Adipose tissue (tissue), 3 donors: ENCODE results near the gene FXYD5. TPM values are rescaled to one million over a fixed set of nuclear protein-coding genes. Genes with fewer than 3 reads are reported as not detected.
"Not testable (repeated sequence)": the region's sequence is repeated elsewhere in the genome, so short reads cannot be mapped to it uniquely, and the experiment has no call there.

Source experiments
- H3K27ac ChIP-seq: one replicate; pipeline ENCODE4 v1.5.1; 2013; ENCODE audit warnings: low read depth, low read length
- WGBS, 3 donors: extraction: QIAGEN DNeasy Blood & Tissue Kit; methylation state at CpG; one replicate each; pipeline ENCODE4 v1.1.7; 2013; 5-methylcytosine and 5-hydroxymethylcytosine counted together
- polyA plus RNA-seq, 3 donors: library from polyadenylated mRNA; stranded (reverse); fragments of 200-250 nt; gene quantifications; one replicate each; pipeline ENCODE4 v1.2.3, GENCODE V29; 2013
- donor health status: healthy with polysubstance abuse.
- donor health status: Bipolar disorder and iron deficiency.
- donor health status: healthy.

The FXYD5 gene
- polyA plus RNA-seq, 3 donors, result 16.0 to 167 (median 93.9) TPM

- WGBS, 3 donors, result 78 to 83% (median 78%) methylated on average over 6 of the region's 6 CpGs
- H3K27ac ChIP-seq, result not testable (repeated sequence)
Measured at GRCh38 chr19:35196861-35197260, 42.3 kb downstream of the FXYD5 start.

GRCh38 chr19:35199481-35199880 lies 44.9 kb downstream of the FXYD5 start:
- no peak overlapping the region for H3K27ac ChIP-seq
- 57 to 80% (median 64%) methylated on average over 2 of the region's 2 CpGs for WGBS, 3 donors

DNA sequence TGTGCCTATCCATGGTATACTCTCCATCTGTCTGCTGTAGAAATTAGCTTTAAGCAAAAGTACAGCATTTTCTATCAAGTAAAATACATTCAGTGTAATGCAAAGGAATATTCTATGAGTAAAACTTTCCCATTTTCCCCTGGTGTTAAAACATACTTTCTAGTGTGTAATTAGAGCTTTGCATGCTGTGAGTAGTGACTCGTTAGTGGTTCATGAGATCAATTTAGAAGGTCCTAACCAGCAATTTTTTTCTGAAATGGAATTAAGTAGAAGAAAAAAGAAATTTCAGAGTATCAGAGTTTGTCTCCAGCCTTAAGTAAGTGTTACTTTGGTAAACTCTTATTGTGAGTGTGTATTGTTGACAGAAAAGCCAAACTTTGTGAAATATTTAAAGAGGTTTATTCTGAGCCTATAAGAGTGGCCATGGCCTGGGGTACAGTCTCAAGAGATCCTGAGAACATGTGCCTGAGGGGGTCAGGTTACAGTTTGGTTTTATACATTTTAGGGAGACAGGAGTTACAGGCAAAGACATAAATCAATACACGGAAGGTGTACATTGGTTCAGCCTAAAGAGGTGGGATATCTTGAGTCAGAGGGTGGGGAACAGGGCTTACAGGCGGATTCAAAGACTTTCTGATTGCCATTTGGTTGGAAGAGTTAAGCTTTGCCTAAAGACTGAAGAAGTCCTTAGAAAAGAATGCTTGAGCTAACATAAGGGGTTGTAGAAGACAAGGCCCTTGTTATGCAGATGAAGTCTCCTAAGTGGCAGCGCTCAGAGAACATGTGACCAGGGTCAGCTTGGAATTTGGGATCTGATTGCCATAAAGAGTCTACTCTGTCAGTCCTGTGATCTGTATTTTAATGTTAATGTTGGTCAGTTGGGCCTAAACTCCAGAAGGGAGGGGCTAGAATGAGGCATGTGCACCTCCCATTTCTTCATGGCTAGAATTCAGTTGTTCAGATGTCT lies 48.5 kb downstream of the FXYD5 start:
- 87 to 91% (median 90%) methylated on average over 4 of the region's 4 CpGs for WGBS, 3 donors
- no peak overlapping the region for H3K27ac ChIP-seq

DNA sequence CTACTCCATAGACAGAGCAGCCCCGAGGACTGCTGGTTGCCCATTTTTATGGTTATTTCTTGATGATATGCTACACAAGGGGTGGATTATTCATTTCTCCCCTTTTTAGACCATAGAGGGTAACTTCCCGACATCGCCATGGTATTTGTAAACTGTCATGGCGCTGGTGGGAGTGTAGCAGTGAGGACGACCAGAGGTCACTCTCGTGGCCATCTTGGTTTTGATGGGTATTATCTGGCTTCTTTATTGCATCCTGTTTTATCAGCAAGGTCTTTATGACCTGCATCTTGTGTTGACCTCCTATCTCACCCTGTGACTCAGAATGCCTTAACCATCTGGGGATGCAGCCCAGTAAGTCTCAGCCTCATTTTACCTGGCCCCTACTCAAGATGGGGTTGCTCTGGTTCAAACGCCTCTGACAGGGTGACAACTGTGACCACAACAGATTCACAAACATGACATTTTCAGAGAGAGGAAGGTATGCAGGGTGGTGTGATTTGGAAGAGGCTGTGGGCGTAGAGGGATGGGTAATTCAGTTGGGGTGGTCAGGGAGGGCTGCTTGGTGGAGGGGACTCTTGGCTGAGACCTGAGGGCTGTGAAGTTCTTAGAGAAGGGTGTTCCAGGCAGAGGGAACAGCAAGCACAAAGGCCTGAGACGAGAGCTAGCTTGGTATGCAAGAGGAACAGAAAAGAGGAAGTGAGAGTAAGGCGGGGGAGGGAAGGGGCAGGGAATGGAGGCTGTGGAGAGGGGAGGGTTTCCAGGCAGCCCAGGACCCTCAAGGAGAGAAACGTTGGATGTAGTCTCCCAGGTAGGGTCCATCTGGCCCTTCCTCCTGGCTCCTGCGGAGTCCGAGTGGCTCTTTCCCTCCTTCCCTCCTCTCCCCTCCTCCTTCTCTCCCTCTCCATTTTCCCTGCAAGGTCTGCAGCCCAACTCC lies 50.5 kb downstream of the FXYD5 start:
- no peak overlapping the region for H3K27ac ChIP-seq
- WGBS, 3 donors, result 63 to 71% (median 65%) methylated on average over 13 of the region's 13 CpGs

DNA sequence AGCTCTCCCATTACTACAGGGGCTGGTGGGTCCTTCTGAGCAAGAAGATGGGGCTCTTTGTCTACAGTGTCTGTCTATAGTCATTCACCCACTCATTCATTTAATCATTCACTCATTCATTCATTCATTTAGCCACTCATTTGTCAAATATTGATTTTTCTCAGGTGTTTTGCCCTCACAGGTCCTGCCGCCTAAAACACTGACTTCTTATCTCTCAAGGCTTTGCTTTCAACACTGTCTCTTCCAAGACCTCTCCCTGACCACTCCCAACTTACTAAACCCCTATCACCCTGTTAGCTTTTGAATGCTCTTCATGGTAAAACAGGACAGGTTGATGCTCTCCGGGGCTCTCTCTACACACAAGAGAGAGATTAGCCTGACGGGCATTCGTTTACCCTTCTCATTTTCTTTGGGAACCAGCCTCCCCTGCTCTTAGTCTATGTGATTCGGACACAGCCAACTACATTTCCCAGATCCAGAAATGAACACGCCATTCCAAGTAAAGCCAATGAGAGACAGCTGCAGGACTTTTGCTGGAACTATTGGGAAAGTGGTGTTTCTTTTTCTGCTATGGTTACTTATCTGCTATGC lies 51.3 kb downstream of the FXYD5 start:
- H3K27ac ChIP-seq, result no peak overlapping the region
- 32 to 81% (median 77%) methylated on average over 6 of the region's 6 CpGs for WGBS, 3 donors

GRCh38 chr19:35206379-35206778 lies 51.8 kb downstream of the FXYD5 start:
- H3K27ac ChIP-seq, result no peak overlapping the region
- 43 to 66% (median 54%) methylated on average over 5 of the region's 5 CpGs for WGBS, 3 donors

- H3K27ac ChIP-seq, result no peak overlapping the region
- 92 to 94% (median 93%) methylated on average over 1 of the region's 1 CpG for WGBS, 3 donors
Measured at GRCh38 chr19:35206855-35207254, 52.3 kb downstream of the FXYD5 start.

DNA sequence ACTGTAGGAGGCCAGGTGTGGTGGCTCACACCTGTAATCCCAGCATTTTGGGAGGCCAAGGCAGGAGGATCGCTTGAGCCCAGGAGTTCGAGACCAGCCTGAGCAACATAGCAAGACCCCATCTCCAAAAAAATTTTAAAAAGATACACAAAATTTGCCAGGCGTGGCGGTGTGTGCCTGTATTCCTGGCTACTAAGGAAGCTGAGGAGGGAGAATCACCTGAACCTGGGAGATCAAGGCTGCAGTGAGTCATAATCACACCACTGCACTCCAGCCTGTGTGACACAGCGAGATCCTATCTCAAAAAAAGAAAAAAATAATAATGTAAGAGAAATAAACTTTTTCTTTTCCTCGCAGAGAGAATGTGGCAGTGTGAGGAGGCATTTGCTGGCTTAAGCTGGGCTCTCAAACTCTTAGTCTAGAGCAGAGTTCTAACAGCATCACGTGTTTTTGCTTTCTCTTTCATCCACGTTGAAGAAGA lies 52.9 kb downstream of the FXYD5 start:
- H3K27ac ChIP-seq, result no peak overlapping the region
- WGBS, 3 donors, result 83 to 93% (median 84%) methylated on average over 8 of the region's 8 CpGs

- no peak overlapping the region for H3K27ac ChIP-seq
- WGBS, 3 donors, result 82 to 93% (median 87%) methylated on average over 8 of the region's 8 CpGs
Measured at GRCh38 chr19:35208121-35208520, 53.6 kb downstream of the FXYD5 start.

DNA sequence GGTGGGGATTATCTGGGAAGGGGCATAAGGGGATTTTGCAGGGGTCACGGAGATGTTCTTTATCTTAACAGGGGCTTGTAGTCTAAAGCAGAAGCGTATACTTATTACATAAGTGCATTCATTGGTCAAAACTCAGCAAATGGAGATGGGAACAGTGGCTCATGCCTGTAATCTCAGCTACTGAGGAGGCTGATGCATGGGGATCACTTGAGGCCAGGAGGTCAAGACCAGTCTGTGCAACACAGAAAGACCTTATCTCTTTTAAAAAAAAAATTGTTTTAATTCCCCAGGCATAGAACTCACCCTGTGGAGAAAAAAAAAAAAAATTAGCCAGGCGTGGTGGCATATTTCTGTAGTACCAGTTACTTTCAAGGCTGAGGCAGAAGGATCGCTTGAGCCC lies 55.1 kb downstream of the FXYD5 start:
- no peak overlapping the region for H3K27ac ChIP-seq
- WGBS, 3 donors, result 80 to 89% (median 83%) methylated on average over 4 of the region's 4 CpGs

DNA sequence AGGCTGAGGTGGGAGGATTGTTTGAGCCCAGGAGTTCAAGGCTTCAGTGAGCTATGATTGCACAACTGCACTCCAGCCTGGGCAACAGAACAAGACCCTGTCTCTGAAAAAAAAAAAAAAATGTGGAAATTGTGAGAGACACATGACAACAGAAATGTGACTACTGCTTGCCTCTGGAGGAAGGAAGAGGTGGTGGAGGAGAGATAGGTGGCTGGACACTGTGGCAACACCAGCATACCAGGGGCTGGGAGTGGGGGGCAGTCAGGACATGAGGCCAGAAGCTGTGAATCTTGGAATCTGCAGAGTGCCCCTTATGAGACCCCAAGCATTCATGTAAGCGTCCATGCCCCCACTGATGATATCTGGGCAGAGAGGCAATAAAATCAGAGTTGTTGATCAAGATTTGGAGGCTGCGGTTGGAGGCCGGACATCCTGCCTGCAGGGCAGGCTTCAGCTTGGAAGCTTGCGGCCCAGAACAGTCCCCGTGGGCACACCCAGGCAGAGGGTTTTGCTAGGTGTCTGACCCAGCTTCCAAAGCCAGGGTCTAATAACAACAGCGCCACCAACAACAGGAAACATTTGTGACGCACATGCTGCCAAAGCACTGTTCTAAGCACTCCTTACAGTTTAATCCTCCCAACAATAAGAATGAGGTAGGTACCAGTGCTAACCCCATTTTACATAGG lies 57.2 kb downstream of the FXYD5 start:
- no peak overlapping the region for H3K27ac ChIP-seq

DNA sequence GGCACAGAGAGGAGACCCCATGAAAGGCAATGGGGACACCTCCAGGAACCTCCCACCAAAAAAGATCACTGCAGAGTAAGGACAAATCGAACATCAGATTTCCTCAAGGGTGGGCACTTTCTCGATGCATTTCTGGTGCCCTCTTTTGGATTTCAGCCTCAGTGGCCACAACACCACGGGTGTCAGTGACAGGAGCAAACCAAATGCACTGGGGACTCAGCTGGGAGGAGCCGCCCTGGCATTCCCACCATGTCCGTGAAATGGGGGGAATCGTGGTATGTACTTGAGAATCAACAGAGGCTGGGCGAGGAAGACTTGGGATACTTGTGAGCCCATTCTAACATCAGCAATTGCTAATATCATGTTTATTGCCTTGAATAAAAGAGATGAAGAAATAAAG lies 57.7 kb downstream of the FXYD5 start:
- 53 to 73% (median 59%) methylated on average over 7 of the region's 7 CpGs for WGBS, 3 donors
- H3K27ac ChIP-seq, result no peak overlapping the region

More for the DNA sequence above, 57.2 kb downstream of the FXYD5 start:
- 43 to 81% (median 47%) methylated on average over 7 of the region's 7 CpGs for WGBS, 3 donors

- 18 to 29% (median 18%) methylated on average over 21 of the region's 21 CpGs for WGBS, 3 donors
- no peak overlapping the region for H3K27ac ChIP-seq
Measured at GRCh38 chr19:35213663-35214632, 59.4 kb downstream of the FXYD5 start.

DNA sequence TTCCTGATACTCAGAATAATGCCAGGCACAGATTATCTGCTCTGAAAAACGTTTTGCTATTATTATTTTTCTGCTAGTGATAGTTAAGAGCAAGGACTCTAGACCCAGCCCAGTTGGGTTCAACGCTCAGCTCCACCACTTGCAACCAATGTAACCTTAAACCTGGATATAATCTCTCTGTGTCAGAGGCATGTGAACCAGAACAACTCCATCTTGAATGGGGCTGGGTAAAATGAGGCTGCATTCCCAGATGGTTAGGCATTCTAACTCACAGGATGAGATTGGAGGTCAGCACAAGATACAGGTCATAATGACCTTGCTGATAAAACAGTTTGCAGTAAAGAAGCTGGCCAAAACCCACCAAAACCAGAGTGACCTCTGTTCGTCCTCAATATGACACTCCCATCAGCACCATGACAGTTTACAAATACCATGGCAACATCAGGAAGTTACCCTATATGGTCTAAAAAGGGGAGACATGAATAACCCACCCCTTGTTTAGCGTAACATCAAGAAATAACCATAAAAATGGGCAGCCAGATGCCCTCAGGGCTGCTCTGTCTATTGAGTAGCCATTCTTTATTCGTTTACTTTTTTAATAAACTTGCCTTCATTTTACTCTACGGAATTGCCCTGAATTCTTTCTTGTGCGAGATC lies 60.4 kb downstream of the FXYD5 start:
- 75 to 78% (median 75%) methylated on average over 7 of the region's 7 CpGs for WGBS, 3 donors
- no peak overlapping the region for H3K27ac ChIP-seq

DNA sequence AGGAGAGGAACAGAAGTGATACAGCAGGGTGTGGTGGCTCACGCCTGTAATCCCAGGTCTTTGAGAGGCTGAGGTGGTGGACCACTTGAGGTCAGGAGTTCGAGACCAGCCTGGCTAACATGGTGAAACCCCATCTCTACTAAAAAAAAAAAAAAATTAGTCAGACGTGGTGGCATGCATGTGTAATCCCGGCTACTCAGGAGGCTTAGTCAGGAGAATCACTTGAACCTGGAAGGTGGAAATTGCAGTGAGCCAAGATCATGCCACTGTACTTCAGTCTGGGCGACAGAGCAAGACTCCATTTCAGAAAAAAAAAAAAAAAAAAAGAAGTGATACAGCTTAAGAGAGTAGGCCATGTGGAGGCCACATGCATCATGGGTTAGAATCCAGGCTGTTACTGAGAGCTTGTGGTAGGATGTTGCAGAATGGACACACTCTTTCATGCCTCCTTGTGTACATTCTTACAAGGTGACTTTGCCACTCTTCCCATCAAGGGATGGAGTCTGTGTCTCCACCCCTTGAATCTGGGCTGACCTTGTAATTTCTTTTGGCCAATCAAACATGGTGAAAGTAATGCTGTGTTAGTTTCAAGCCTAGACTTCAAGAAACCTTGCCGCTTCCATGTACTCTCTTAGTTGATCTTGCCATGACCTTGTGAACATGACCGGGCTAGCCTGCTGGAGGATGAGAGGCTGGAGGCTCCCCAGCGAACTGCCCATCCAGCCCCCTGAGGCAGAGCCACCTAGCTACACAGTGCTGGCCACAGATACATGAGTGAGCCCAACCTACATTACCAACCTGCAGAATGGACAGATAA lies 61.7 kb downstream of the FXYD5 start:
- no peak overlapping the region for H3K27ac ChIP-seq
- WGBS, 3 donors, result 82 to 90% (median 83%) methylated on average over 8 of the region's 8 CpGs
